Measurements from ENCODE around the gene MYL12B. TPM values are rescaled to one million over a fixed set of nuclear protein-coding genes. Genes with fewer than 3 reads are reported as not detected.

Gene MYL12B
- total RNA-seq, 1 experiment from 2014 or later = 420 TPM

DNA sequence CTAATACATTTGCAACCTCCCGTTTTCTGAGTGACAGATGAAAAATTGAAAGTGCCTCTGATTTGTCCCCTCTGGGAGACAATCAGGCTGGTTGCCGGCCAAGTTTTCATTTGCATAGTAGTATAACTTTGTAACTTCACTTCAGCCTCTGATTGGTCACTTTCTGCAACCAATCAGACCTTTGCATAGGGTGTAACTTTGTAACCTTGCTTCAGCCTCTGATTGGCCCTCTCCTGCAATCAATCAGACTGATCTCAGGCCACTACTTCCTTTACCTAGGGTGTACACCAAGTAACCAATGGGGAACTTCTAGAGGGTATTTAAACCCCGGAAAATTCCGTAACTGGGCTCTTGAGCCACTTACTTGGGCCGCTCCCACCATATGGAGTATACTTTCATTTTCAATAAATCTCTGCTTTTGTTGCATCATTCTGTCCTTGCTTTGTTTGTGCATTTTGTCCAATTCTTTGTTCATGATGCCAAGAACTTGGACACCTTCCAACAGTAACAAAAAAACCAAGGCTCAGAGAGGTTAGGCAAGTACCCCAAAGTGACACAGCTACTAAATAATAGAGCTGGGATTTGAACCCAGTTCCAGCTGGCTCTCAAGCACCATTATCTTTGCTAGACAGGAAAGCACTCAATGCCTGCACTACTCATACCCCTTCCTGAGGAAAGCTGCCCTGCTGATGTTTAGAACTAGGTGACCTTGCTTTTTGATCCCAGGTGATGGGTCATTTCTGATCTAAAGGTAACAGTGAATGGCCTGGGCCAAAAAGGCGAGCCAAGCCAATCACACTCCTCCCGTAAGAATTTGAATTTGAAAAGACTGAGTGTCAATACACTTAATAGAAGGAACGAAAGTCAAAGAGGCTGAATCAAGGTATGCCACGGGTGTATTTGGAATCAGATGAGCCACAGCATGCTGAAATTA lies 31.3 kb upstream of the MYL12B start:
- TF ChIP-seq POLR2AphosphoS5 (IDR thresholded peaks at IDR 0.05; ENCODE audit: low read depth, low read length) (no peak), SIN3A (IDR thresholded peaks at IDR 0.05; ENCODE audit: borderline replicate concordance, insufficient read depth, low read depth, low read length) (no peak), TCF7L2 (IDR thresholded peaks at IDR 0.05; ENCODE audit: low read depth, low read length) (no peak)
- TF ChIP-seq, protein P1, sequence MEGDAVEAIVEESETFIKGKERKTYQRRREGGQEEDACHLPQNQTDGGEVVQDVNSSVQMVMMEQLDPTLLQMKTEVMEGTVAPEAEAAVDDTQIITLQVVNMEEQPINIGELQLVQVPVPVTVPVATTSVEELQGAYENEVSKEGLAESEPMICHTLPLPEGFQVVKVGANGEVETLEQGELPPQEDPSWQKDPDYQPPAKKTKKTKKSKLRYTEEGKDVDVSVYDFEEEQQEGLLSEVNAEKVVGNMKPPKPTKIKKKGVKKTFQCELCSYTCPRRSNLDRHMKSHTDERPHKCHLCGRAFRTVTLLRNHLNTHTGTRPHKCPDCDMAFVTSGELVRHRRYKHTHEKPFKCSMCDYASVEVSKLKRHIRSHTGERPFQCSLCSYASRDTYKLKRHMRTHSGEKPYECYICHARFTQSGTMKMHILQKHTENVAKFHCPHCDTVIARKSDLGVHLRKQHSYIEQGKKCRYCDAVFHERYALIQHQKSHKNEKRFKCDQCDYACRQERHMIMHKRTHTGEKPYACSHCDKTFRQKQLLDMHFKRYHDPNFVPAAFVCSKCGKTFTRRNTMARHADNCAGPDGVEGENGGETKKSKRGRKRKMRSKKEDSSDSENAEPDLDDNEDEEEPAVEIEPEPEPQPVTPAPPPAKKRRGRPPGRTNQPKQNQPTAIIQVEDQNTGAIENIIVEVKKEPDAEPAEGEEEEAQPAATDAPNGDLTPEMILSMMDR (IDR thresholded peaks at IDR 0.05) = no peak
- TF ChIP-seq, protein P2, sequence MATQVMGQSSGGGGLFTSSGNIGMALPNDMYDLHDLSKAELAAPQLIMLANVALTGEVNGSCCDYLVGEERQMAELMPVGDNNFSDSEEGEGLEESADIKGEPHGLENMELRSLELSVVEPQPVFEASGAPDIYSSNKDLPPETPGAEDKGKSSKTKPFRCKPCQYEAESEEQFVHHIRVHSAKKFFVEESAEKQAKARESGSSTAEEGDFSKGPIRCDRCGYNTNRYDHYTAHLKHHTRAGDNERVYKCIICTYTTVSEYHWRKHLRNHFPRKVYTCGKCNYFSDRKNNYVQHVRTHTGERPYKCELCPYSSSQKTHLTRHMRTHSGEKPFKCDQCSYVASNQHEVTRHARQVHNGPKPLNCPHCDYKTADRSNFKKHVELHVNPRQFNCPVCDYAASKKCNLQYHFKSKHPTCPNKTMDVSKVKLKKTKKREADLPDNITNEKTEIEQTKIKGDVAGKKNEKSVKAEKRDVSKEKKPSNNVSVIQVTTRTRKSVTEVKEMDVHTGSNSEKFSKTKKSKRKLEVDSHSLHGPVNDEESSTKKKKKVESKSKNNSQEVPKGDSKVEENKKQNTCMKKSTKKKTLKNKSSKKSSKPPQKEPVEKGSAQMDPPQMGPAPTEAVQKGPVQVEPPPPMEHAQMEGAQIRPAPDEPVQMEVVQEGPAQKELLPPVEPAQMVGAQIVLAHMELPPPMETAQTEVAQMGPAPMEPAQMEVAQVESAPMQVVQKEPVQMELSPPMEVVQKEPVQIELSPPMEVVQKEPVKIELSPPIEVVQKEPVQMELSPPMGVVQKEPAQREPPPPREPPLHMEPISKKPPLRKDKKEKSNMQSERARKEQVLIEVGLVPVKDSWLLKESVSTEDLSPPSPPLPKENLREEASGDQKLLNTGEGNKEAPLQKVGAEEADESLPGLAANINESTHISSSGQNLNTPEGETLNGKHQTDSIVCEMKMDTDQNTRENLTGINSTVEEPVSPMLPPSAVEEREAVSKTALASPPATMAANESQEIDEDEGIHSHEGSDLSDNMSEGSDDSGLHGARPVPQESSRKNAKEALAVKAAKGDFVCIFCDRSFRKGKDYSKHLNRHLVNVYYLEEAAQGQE (IDR thresholded peaks at IDR 0.05; ENCODE audit: insufficient read depth in 1 of 2, low read depth in 2 of 2, low read length in 1 of 2) = no peak
- ChIA-PET POLR2A (no interaction called here), CTCF (no interaction called here)
- H3K36me3 ChIP-seq (ENCODE audit: control insufficient read depth, insufficient read depth, low read length) = no peaks in the 10 kb centered on the region
- no peak overlapping the region for H3K4me3 ChIP-seq (ENCODE audit: low read depth in 2 of 2, low read length in 2 of 2)
- no peaks in the 10 kb centered on the region for H3K4me1 ChIP-seq (ENCODE audit: control insufficient read depth, insufficient read depth, low read length)
- BruUV-seq (replicated peaks) = no TSS peak
- ATAC-seq (no peak), DNase-seq (ENCODE audit: low read depth, low spot score) (no peak)
- no peaks in the 10 kb centered on the region for H3K9me3 ChIP-seq (ENCODE audit: control insufficient read depth, insufficient read depth, low read depth, low read length)
- no peak overlapping the region for H3K27ac ChIP-seq (ENCODE audit: low read length)
- in situ Hi-C loops (cut with HindIII; ENCODE audit: low pct_unique_long_range_greater_than_20kb, low sequenced_read_pairs) (no loop called here), intact Hi-C loops (cut with micrococcal nuclease; ENCODE audit: unreplicated experiment) (no loop called here)
- H3K27me3 ChIP-seq (ENCODE audit: control insufficient read depth, insufficient read depth, low read length) = no peaks in the 10 kb centered on the region

DNA sequence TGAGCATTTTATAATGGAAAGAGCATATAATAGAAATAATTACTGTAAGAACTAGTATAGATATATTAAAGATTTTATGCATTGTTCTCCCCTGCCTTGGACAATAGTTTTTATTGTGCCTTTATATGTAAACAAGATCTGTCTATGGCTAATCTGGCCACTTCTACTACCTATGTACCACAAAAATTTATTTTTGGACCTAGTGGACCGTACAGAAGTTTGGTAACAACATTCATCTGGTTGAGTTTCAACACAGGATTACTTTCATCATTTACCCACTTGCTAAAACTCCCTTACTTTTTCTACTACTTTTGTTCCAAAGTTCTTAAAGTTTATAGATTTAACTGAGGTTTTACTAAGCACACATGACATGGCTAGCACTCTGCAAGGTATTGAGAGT lies 28.9 kb upstream of the MYL12B start:
- Histone ChIP-seq H3K9me3 (ENCODE audit: control insufficient read depth, insufficient read depth, low read depth, low read length) (no peaks in the 10 kb centered on the region), H3K27ac (ENCODE audit: low read length) (no peak overlapping the region), H3K4me3 (ENCODE audit: low read depth in 2 of 2, low read length in 2 of 2) (no peak overlapping the region), H3K36me3 (ENCODE audit: control insufficient read depth, insufficient read depth, low read length) (no peaks in the 10 kb centered on the region), H3K4me1 (ENCODE audit: control insufficient read depth, insufficient read depth, low read length) (no peaks in the 10 kb centered on the region), H3K27me3 (ENCODE audit: control insufficient read depth, insufficient read depth, low read length) (no peaks in the 10 kb centered on the region)
- intact Hi-C loops (cut with micrococcal nuclease; ENCODE audit: unreplicated experiment) (no loop called here), in situ Hi-C loops (cut with HindIII; ENCODE audit: low pct_unique_long_range_greater_than_20kb, low sequenced_read_pairs) (no loop called here)
- ChIA-PET CTCF (no interaction called here), POLR2A (no interaction called here)
- BruUV-seq (replicated peaks) = no TSS peak
- ATAC-seq (no peak), DNase-seq (ENCODE audit: low read depth, low spot score) (no peak)
- TF ChIP-seq POLR2AphosphoS5 (IDR thresholded peaks at IDR 0.05; ENCODE audit: low read depth, low read length) = no peak
- TF ChIP-seq, protein P1 (IDR thresholded peaks at IDR 0.05) = no peak
- TF ChIP-seq TCF7L2 (IDR thresholded peaks at IDR 0.05; ENCODE audit: low read depth, low read length) = no peak
- TF ChIP-seq, protein P2 (IDR thresholded peaks at IDR 0.05; ENCODE audit: insufficient read depth in 1 of 2, low read depth in 2 of 2, low read length in 1 of 2) = no peak
- TF ChIP-seq SIN3A (IDR thresholded peaks at IDR 0.05; ENCODE audit: borderline replicate concordance, insufficient read depth, low read depth, low read length) = no peak

Data from Panc1 (cell line).